B cell (primary cell): ENCODE data around the gene CDK5RAP2.

Source experiments
- EZH2 ChIP-seq: IDR thresholded peaks from 2 replicates; pipeline ENCODE4 v1.6.1; 2012; ENCODE audit warnings: borderline replicate concordance, low read depth, mild to moderate bottlenecking, moderate library complexity, low read length; ENCODE audit not compliant: insufficient read depth, poor library complexity, severe bottlenecking
- TF ChIP-seq, protein P1 (sequence below): fragments of 200-600 bp; IDR thresholded peaks from one replicate; pipeline ENCODE4 v1.8.0; 2022; ENCODE audit warnings: antibody characterized with exemption, mild to moderate bottlenecking

DNA sequence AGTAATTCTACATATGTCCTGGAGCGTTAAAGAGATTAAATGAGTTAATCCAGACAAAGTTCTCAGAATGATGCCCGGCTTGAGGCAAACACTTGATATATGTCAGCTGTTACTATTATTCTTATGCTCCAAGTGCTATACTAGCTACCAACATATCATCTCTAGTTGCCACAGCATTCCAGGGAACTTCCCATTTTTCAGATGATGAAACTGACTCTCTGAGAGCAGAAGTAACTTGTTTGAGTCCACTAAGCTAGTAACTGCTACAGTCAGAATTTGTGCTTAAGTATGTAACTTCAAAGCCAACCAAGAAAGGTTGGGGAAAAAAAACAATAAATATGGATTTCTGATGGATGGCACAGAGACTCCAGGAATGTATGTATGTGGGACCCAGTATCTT, 98.1 kb downstream of the CDK5RAP2 start:
- TF ChIP-seq, protein P1, sequence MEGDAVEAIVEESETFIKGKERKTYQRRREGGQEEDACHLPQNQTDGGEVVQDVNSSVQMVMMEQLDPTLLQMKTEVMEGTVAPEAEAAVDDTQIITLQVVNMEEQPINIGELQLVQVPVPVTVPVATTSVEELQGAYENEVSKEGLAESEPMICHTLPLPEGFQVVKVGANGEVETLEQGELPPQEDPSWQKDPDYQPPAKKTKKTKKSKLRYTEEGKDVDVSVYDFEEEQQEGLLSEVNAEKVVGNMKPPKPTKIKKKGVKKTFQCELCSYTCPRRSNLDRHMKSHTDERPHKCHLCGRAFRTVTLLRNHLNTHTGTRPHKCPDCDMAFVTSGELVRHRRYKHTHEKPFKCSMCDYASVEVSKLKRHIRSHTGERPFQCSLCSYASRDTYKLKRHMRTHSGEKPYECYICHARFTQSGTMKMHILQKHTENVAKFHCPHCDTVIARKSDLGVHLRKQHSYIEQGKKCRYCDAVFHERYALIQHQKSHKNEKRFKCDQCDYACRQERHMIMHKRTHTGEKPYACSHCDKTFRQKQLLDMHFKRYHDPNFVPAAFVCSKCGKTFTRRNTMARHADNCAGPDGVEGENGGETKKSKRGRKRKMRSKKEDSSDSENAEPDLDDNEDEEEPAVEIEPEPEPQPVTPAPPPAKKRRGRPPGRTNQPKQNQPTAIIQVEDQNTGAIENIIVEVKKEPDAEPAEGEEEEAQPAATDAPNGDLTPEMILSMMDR, result no peak
- no peak for TF ChIP-seq EZH2
